K562 (cell line): ENCODE data around the gene SRP54. TPM values are rescaled to one million over a fixed set of nuclear protein-coding genes. Genes with fewer than 3 reads are reported as not detected.

Experiments used
- ATAC-seq: fragments of 200-7000 bp; cut with Tn5 transposase; 3 replicates; pipeline ENCODE4 v1.9.1; 2020; ENCODE audit warnings: moderate library complexity
- BruUV-seq: library from RNA; stranded (reverse); fragments of 400-500 nt; replicated peaks from 2 replicates; lab custom pipeline; 2021; lab: Mats Ljungman, UMichigan
- CTCF ChIA-PET: fragments of 300-600 bp; formaldehyde crosslinking; extraction: SDS; loops from one replicate; lab custom pipeline; 2021; ENCODE audit warnings: low intra/inter-chr PET ratio; lab: Yijun Ruan, JAX
- POLR2A ChIA-PET: fragments of 300-600, 350-650 bp; sonication (Branson Sonifier 250); formaldehyde crosslinking; extraction: SDS; loops from one replicate; lab custom pipeline; 2021; ENCODE audit warnings: antibody characterized with exemption, inconsistent platforms; lab: Yijun Ruan, JAX
- DNase-seq, 4 experiments: peaks; one replicate each; pipeline versions ENCODE4 v3.0.0 to v3.0.0-alpha.2; 2011 to 2018; ENCODE audit warnings: low spot score in 3 of 4, mixed read lengths in 3 of 4; ENCODE audit errors: extremely low read depth in 1 of 4
- FAIRE-seq: peaks from 2 replicates; lab custom pipeline; 2011; peaks lifted over from hg19 to GRCh38; lab: Jason Lieb, UNC
- H2AFZ ChIP-seq: 2 replicates; pipeline ENCODE4 v1.6.0; 2011; ENCODE audit warnings: low read depth, low read length, control low read depth, inconsistent platforms
- H3K27ac ChIP-seq: fragments of 200-600 bp; 3 replicates; pipeline ENCODE4 v1.8.0; 2011; ENCODE audit warnings: low read depth, mild to moderate bottlenecking, control low read depth, inconsistent platforms, low read length, moderate library complexity, mixed read lengths; ENCODE audit errors: extremely low read depth
- H3K27me3 ChIP-seq, 2 experiments: fragments of 300-600 bp in 1 of 2; 2 replicates in 1 of 2; 3 replicates in 1 of 2; pipeline versions ENCODE4 v1.6.0 to v1.8.0; 2011; ENCODE audit warnings: inconsistent platforms in 2 of 2, low read length in 2 of 2, mild to moderate bottlenecking in 1 of 2, mixed read lengths in 1 of 2, moderate library complexity in 1 of 2; ENCODE audit not compliant: control insufficient read depth in 2 of 2, insufficient read depth in 2 of 2
- H3K36me3 ChIP-seq: fragments of 300-600 bp; 3 replicates; pipeline ENCODE4 v1.8.0; 2011; ENCODE audit warnings: mild to moderate bottlenecking, low read length, inconsistent platforms; ENCODE audit not compliant: control insufficient read depth, insufficient read depth
- H3K4me1 ChIP-seq, 2 experiments: fragments of 200-600 bp in 1 of 2; replicated peaks in 1 of 2; 2 replicates in 1 of 2; 3 replicates in 1 of 2; pipeline versions ENCODE4 v1.5.1 to v1.8.0; 2011; ENCODE audit warnings: inconsistent platforms in 2 of 2, low read length in 2 of 2, mild to moderate bottlenecking in 1 of 2, mixed read lengths in 1 of 2, moderate library complexity in 1 of 2; ENCODE audit not compliant: control insufficient read depth in 2 of 2, insufficient read depth in 2 of 2
- H3K4me2 ChIP-seq: 2 replicates; pipeline ENCODE4 v1.6.1; 2011; ENCODE audit warnings: low read length, control low read depth, inconsistent platforms, mixed read lengths; ENCODE audit not compliant: insufficient read depth
- H3K4me3 ChIP-seq: fragments of 200-600 bp; sonication (generic), shearing (Covaris generic); 2 replicates; pipeline ENCODE4 v1.5.1; 2016; ENCODE audit warnings: control low read depth, inconsistent platforms
- H3K79me2 ChIP-seq: fragments of 200-600 bp; 3 replicates; pipeline ENCODE4 v1.8.0; 2011; ENCODE audit warnings: low read length, inconsistent platforms; ENCODE audit not compliant: control insufficient read depth, insufficient read depth
- H3K9ac ChIP-seq, 2 experiments: 2 replicates each; pipeline versions ENCODE4 v1.6.0 to v1.6.1; 2011; ENCODE audit warnings: low read depth in 2 of 2, low read length in 2 of 2, control low read depth in 1 of 2, inconsistent platforms in 1 of 2, mild to moderate bottlenecking in 1 of 2, mixed read lengths in 1 of 2; ENCODE audit not compliant: insufficient read depth in 1 of 2
- H3K9me1 ChIP-seq: one replicate; pipeline ENCODE4 v1.6.0; 2011; ENCODE audit warnings: inconsistent platforms, mild to moderate bottlenecking, low read length, moderate library complexity; ENCODE audit not compliant: control insufficient read depth, insufficient read depth
- H3K9me3 ChIP-seq: replicated peaks from 2 replicates; pipeline ENCODE4 v1.5.1; 2011; ENCODE audit warnings: low read depth, low read length, inconsistent platforms; ENCODE audit not compliant: control insufficient read depth, insufficient read depth
- H4K20me1 ChIP-seq: replicated peaks from 2 replicates; pipeline ENCODE4 v1.6.1; 2011; ENCODE audit warnings: low read length, inconsistent platforms, mixed read lengths; ENCODE audit not compliant: control insufficient read depth, insufficient read depth
- BDP1 ChIP-seq: IDR thresholded peaks from 3 replicates; pipeline ENCODE4 v1.6.1; 2011; ENCODE audit not compliant: insufficient read length, insufficient read depth
- ETV1 ChIP-seq: fragments of 450-650 bp; conservative IDR thresholded peaks from 2 replicates; pipeline ENCODE4 v1.6.1; 2016; ENCODE audit warnings: missing genetic modification characterization, control low read depth, low read depth, missing compliant biosample characterization
- GATA2 ChIP-seq: sonication (generic); formaldehyde crosslinking; IDR thresholded peaks from 2 replicates; pipeline ENCODE4 v1.4.0; 2020; ENCODE audit warnings: mild to moderate bottlenecking, missing genetic modification reagents
- GTF2F1 ChIP-seq: IDR thresholded peaks from 2 replicates; pipeline ENCODE4 v1.6.1; 2011; ENCODE audit warnings: low read depth, low read length, improper control_type of control experiment
- KAT7 ChIP-seq: sonication (generic); formaldehyde crosslinking; IDR thresholded peaks from 2 replicates; pipeline ENCODE4 v1.8.0; 2022; ENCODE audit warnings: missing genetic modification reagents, mild to moderate bottlenecking, borderline replicate concordance
- TRIM28 ChIP-seq: fragments of 450-650 bp; IDR thresholded peaks from 2 replicates; pipeline ENCODE4 v1.6.1; 2017
- ZNF134 ChIP-seq: fragments of 250-450 bp; sonication (Bioruptor Pico); conservative IDR thresholded peaks from 2 replicates; pipeline ENCODE4 v1.4.0; 2020
- ZNF408 ChIP-seq: fragments of 250-450 bp; sonication (Bioruptor Pico); IDR thresholded peaks from 2 replicates; pipeline ENCODE4 v1.4.0; 2020; ENCODE audit warnings: low read depth, mild to moderate bottlenecking, moderate library complexity
- ZNF436 ChIP-seq: fragments of 250-450, 450-650 bp; sonication (Bioruptor Pico); formaldehyde crosslinking; IDR thresholded peaks from 2 replicates; pipeline ENCODE4 v1.7.0; 2020; ENCODE audit warnings: mild to moderate bottlenecking
- WGBS: fragments of 100-300 bp; shearing (Covaris generic); methylation state at CpG from one replicate; pipeline ENCODE4 v1.1.6; 2016; ENCODE audit warnings: low coverage, mixed read lengths; ENCODE audit not compliant: insufficient coverage; ENCODE audit errors: missing lambda C conversion rate; 5-methylcytosine and 5-hydroxymethylcytosine counted together
- in situ Hi-C: fragments of 300-500 bp; cut with MboI; formaldehyde crosslinking; loops from 4 replicates; pipeline ENCODE4 v1.15.0; 2018; ENCODE audit warnings: inconsistent platforms, mixed read lengths
- intact Hi-C: fragments of 100-400 bp; cut with micrococcal nuclease; formaldehyde crosslinking; loops from 2 replicates; pipeline ENCODE4 v1.14.2; 2022
- polyA plus RNA-seq, 8 experiments: library from polyadenylated mRNA; depleted of rRNA in 4 of 8; stranded (reverse) in 5 of 8; unstranded in 3 of 8; fragments of >200 nt; fragmentation: Nextera tagmentation in 2 of 8; fragmentation: Illumina TruSeq in 1 of 8; extraction: Ambion mirVana in 2 of 8; extraction: Trizol in 1 of 8; gene quantifications; 2 replicates each; pipeline versions ENCODE4 v1.2.1 to v1.2.3, GENCODE V29; 2011 to 2014; ENCODE audit warnings: inconsistent platforms in 1 of 8, missing spikeins in 1 of 8
- total RNA-seq, 7 experiments: library from RNA; depleted of rRNA in 6 of 7; stranded (reverse); fragments of >200 nt in 6 of 7; fragmentation: Illumina TruSeq in 2 of 7; extraction: Trizol in 2 of 7; gene quantifications; 2 replicates each; pipeline versions ENCODE4 v1.2.1 to v1.2.3, GENCODE V29; 2011 to 2021; ENCODE audit warnings: low replicate concordance in 1 of 7
- TF ChIP-seq, protein P1 (sequence below): IDR thresholded peaks from 2 replicates; pipeline ENCODE4 v1.6.1; 2011; ENCODE audit warnings: borderline replicate concordance, low read depth, mild to moderate bottlenecking, moderate library complexity, low read length; ENCODE audit not compliant: insufficient read depth, poor library complexity, severe bottlenecking
- TF ChIP-seq, protein P2 (sequence below): sonication (generic); IDR thresholded peaks from 2 replicates; pipeline ENCODE4 v1.6.1; 2016
- TF ChIP-seq, protein P3 (sequence below): sonication (generic); formaldehyde crosslinking; IDR thresholded peaks from 2 replicates; pipeline ENCODE4 v1.8.1; 2022; ENCODE audit warnings: missing genetic modification reagents
- TF ChIP-seq, protein P4 (sequence below), 2 experiments: fragments of 450-650 bp in 1 of 2; IDR thresholded peaks; 2 replicates each; pipeline ENCODE4 v1.6.1; 2011 to 2017; ENCODE audit warnings: low read depth in 2 of 2, antibody characterized with exemption in 1 of 2, borderline replicate concordance in 1 of 2, low read length in 1 of 2, mild to moderate bottlenecking in 1 of 2, mixed read lengths in 1 of 2; ENCODE audit not compliant: control insufficient read depth in 1 of 2

Gene SRP54
- total and polyA plus RNA-seq, 9 of the 15 experiments (the other 6 are each of a cell fraction or from before 2014, with no cell fraction given), result 28.6 to 69.8 (median 51.7) TPM

DNA sequence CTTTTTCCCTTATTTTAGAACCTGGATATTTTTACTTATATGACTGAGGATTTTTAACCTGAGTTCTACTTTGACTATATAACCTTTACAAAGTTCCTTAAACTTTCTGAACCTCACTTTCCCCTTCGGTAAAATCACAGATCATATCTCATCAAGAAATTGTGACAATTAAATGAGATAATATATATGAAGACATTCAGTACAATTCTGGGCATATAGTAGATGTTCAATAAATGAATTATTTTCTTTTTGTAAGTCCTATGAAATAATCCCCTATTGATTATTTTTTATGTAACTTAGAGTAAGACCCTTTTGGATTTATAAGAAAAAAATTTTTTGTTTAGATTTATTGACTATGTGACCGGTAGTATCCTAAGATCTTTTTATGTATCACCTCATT lies 45.6 kb downstream of the SRP54 start (continued):
- TF ChIP-seq, protein P1, sequence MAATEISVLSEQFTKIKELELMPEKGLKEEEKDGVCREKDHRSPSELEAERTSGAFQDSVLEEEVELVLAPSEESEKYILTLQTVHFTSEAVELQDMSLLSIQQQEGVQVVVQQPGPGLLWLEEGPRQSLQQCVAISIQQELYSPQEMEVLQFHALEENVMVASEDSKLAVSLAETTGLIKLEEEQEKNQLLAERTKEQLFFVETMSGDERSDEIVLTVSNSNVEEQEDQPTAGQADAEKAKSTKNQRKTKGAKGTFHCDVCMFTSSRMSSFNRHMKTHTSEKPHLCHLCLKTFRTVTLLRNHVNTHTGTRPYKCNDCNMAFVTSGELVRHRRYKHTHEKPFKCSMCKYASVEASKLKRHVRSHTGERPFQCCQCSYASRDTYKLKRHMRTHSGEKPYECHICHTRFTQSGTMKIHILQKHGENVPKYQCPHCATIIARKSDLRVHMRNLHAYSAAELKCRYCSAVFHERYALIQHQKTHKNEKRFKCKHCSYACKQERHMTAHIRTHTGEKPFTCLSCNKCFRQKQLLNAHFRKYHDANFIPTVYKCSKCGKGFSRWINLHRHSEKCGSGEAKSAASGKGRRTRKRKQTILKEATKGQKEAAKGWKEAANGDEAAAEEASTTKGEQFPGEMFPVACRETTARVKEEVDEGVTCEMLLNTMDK, result no peak
- no peak for TF ChIP-seq BDP1
- TF ChIP-seq GTF2F1, result no peak
- TF ChIP-seq, protein P2, sequence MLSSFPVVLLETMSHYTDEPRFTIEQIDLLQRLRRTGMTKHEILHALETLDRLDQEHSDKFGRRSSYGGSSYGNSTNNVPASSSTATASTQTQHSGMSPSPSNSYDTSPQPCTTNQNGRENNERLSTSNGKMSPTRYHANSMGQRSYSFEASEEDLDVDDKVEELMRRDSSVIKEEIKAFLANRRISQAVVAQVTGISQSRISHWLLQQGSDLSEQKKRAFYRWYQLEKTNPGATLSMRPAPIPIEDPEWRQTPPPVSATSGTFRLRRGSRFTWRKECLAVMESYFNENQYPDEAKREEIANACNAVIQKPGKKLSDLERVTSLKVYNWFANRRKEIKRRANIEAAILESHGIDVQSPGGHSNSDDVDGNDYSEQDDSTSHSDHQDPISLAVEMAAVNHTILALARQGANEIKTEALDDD, result no peak

DNA sequence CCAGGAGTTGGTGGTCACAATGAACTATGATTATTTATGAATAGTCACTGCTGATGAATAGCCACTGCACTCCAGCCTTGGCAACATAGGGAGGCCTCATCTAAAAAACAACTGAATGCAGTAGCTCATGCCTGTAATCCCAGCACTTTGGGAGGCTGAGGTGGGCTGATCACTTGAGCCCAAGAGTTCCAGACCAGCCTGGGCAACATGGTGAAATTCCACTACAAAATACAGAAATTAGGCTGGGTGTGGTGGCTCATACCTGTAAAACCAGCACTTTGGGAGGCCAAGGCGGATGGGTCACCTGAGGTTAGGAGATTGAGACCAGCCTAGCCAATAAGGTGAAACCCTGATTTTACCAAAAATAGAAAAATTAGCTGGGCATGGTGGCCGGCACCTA lies 49.8 kb downstream of the SRP54 start:
- no peaks in the 10 kb centered on the region for H3K4me1 ChIP-seq
- no TSS peak for BruUV-seq
- no peak overlapping the region for H3K27ac ChIP-seq
- in situ Hi-C loops (no loop called here), intact Hi-C loops (no loop called here)
- H3K79me2 ChIP-seq, result no peaks in the 10 kb centered on the region
- CTCF ChIA-PET, result no interaction called here
- DNase-seq (no peak), FAIRE-seq (no peak), ATAC-seq (no peak)
- H3K4me3 ChIP-seq, result no peak overlapping the region
- no peak overlapping the region for H2AFZ ChIP-seq
- no peaks in the 10 kb centered on the region for H4K20me1 ChIP-seq
- POLR2A ChIA-PET, result no interaction called here
- peaks cover 24% of the 10 kb centered on the region; the same call in 1 of the 3 replicates for H3K36me3 ChIP-seq
- H3K9ac ChIP-seq, result no peak overlapping the region
- no peaks in the 10 kb centered on the region; the same call in 1 of the 2 replicates for H3K9me3 ChIP-seq
- H3K9me1 ChIP-seq, result no peaks in the 10 kb centered on the region
- WGBS, result 93% methylated on average over 2 of the region's 2 CpGs
- no peaks in the 10 kb centered on the region for H3K27me3 ChIP-seq
- TF ChIP-seq KAT7 (CRISPR knock-in tag) (no peak), TRIM28 (no peak), ZNF436 (CRISPR knock-in tag) (no peak), ZNF134 (no peak), ETV1 (tag) (no peak), GATA2 (CRISPR knock-in tag) (no peak), ZNF408 (no peak)
- TF ChIP-seq, protein P3, sequence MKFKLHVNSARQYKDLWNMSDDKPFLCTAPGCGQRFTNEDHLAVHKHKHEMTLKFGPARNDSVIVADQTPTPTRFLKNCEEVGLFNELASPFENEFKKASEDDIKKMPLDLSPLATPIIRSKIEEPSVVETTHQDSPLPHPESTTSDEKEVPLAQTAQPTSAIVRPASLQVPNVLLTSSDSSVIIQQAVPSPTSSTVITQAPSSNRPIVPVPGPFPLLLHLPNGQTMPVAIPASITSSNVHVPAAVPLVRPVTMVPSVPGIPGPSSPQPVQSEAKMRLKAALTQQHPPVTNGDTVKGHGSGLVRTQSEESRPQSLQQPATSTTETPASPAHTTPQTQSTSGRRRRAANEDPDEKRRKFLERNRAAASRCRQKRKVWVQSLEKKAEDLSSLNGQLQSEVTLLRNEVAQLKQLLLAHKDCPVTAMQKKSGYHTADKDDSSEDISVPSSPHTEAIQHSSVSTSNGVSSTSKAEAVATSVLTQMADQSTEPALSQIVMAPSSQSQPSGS (CRISPR knock-in tag), result no peak
- TF ChIP-seq, protein P4, sequence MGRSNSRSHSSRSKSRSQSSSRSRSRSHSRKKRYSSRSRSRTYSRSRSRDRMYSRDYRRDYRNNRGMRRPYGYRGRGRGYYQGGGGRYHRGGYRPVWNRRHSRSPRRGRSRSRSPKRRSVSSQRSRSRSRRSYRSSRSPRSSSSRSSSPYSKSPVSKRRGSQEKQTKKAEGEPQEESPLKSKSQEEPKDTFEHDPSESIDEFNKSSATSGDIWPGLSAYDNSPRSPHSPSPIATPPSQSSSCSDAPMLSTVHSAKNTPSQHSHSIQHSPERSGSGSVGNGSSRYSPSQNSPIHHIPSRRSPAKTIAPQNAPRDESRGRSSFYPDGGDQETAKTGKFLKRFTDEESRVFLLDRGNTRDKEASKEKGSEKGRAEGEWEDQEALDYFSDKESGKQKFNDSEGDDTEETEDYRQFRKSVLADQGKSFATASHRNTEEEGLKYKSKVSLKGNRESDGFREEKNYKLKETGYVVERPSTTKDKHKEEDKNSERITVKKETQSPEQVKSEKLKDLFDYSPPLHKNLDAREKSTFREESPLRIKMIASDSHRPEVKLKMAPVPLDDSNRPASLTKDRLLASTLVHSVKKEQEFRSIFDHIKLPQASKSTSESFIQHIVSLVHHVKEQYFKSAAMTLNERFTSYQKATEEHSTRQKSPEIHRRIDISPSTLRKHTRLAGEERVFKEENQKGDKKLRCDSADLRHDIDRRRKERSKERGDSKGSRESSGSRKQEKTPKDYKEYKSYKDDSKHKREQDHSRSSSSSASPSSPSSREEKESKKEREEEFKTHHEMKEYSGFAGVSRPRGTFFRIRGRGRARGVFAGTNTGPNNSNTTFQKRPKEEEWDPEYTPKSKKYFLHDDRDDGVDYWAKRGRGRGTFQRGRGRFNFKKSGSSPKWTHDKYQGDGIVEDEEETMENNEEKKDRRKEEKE (IDR thresholded peaks at IDR 0.05; ENCODE audit: borderline replicate concordance in 1 of 2, control insufficient read depth in 1 of 2, low read depth in 2 of 2, low read length in 1 of 2), result no peak
- no peak overlapping the region for H3K4me2 ChIP-seq
